Measurements from ENCODE around the gene FAM174C. TPM values are rescaled to one million over a fixed set of nuclear protein-coding genes. Genes with fewer than 3 reads are reported as not detected.

The FAM174C gene
- polyA plus RNA-seq, 1 of the 3 experiments (the other 2 are of a cell fraction), result 78.0 TPM

DNA sequence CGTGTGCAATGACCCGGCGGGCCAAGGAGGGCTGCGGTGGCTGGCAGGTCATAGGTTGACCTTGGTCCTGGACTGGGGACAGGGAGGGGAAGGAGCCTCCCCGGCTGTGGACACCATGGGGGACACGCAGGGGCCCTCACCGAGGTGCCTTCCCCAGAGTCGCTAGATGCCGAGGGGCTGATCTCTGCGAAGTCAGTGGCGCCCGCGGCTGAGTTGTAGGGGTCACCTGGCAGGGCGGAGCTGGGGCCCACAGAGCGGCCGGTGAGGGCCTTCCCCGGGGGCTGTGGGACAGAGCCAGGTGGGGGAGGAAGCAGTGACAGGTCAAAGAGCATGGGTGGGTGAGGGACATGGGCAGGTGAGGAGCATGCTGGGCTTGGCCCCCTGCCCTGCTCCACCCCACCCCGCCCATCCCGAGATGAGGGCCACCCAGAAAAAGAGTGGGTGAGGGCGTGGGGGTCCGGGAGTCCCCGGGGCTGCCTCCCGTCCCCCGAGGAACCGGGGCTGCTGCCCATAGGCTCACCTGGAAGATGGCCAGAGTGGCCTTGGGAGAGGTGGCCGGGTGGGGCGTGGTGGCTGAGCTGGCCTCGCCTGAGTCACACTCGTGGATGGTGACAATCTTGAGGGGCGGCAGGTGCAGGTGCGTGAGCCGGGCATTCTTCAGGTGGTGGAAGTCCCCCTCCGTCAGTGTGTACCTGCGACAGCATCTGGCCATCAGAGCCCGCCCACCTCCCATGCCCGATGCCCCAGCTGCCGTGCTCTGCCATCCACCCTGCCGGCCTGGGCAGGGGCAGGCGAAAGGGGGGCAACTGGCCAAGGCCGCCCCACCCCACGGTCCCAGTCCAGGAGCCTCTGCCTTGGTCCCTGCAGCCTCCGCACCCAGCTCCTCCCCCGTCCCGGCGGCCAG is 41.0 kb upstream of the FAM174C start:
- Histone ChIP-seq H3F3A (replicated peaks; ENCODE audit: insufficient read depth) (peaks cover 26% of the 10 kb centered on the region), H2AFZ (ENCODE audit: low read depth) (no peak overlapping the region), H3K4me3 (ENCODE audit: low read depth in 2 of 2, low read length in 1 of 2) (no peak overlapping the region), H3K27me3 (ENCODE audit: insufficient read depth) (no peaks in the 10 kb centered on the region), H3K36me3 (replicated peaks in 1 of 2; ENCODE audit: control insufficient read depth in 1 of 2, insufficient read depth in 2 of 2, low read length in 1 of 2) (peaks cover 0 to 41% of the 10 kb centered on the region in 2 experiments), H3K4me1 (ENCODE audit: control insufficient read depth in 1 of 2, insufficient read depth in 2 of 2, low read depth in 1 of 2, low read length in 1 of 2) (peaks cover 0 to 17% of the 10 kb centered on the region in 2 experiments; a peak in 1 of 4 replicates), H3K9me3 (no peaks in the 10 kb centered on the region), H3K27ac (ENCODE audit: low read depth in 2 of 2, low read length in 1 of 2) (no peak overlapping the region), H3K79me2 (ENCODE audit: insufficient read depth) (peaks cover 11% of the 10 kb centered on the region; the same call in 1 of the 2 replicates), H3K4me2 (no peak overlapping the region), H3K9ac (no peak overlapping the region), H3K9me2 (no peaks in the 10 kb centered on the region), H4K20me1 (ENCODE audit: insufficient read depth) (peaks cover 24% of the 10 kb centered on the region)
- CTCF ChIA-PET, result interaction anchor here (1.0 to 5.7 kb wide), 2 partner anchors 10 to 12 kb away, joined by 5 to 82 read pairs; no protein-coding TSS in a partner anchor
- DNase-seq, result no peak
- POLR2A ChIA-PET, result no interaction called here
- no peak for TF ChIP-seq SIN3A (IDR thresholded peaks at IDR 0.05; ENCODE audit: borderline replicate concordance, low read depth, low read length)
- WGBS (ENCODE audit: low lambda C conversion rate), result 93% methylated on average over 10 of the region's 45 CpGs

DNA sequence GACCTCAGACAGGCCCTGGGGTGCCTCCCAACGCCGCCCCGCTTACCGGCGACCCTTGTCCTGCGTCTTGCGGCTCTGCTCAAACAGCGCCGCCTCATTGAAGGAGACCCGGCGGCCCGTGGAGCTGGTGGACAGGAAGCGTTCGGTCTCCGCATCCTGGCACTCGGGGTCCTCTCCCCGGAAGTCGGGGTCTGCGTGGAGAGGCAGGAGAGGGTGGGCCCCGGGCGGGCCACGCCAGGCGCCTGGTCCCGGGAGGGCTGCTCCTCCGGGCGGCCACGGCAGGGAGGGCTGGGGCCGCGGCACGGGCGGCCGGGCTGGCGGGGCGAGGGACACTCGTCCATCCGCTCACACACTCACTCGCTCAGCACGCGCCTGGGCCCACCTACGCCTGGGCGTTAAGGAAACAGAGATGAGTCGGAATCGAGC is 40.4 kb upstream of the FAM174C start:
- no peak overlapping the region for H3K4me2 ChIP-seq
- peaks cover 33% of the 10 kb centered on the region for H3F3A ChIP-seq (replicated peaks; ENCODE audit: insufficient read depth)
- H3K9me3 ChIP-seq, result no peaks in the 10 kb centered on the region
- H3K27me3 ChIP-seq (ENCODE audit: insufficient read depth), result no peaks in the 10 kb centered on the region
- no peak overlapping the region for H2AFZ ChIP-seq (ENCODE audit: low read depth)
- H3K4me3 ChIP-seq (ENCODE audit: low read depth in 2 of 2, low read length in 1 of 2), result no peak overlapping the region
- ChIA-PET CTCF (interaction anchor here (1.0 to 5.7 kb wide), 2 partner anchors 9 to 13 kb away, joined by 5 to 82 read pairs; no protein-coding TSS in a partner anchor), POLR2A (no interaction called here)
- DNase-seq, result no peak
- H3K4me1 ChIP-seq (ENCODE audit: control insufficient read depth in 1 of 2, insufficient read depth in 2 of 2, low read depth in 1 of 2, low read length in 1 of 2), result peaks cover 5 to 24% of the 10 kb centered on the region in 2 experiments; a peak in 2 of 4 replicates
- no peaks in the 10 kb centered on the region for H3K9me2 ChIP-seq
- peaks cover 24% of the 10 kb centered on the region for H4K20me1 ChIP-seq (ENCODE audit: insufficient read depth)
- peaks cover 11% of the 10 kb centered on the region; the same call in 1 of the 2 replicates for H3K79me2 ChIP-seq (ENCODE audit: insufficient read depth)
- H3K9ac ChIP-seq, result no peak overlapping the region
- H3K27ac ChIP-seq (ENCODE audit: low read depth in 2 of 2, low read length in 1 of 2), result no peak overlapping the region
- WGBS (ENCODE audit: low lambda C conversion rate), result 98% methylated on average over 25 of the region's 43 CpGs
- TF ChIP-seq, protein P1, sequence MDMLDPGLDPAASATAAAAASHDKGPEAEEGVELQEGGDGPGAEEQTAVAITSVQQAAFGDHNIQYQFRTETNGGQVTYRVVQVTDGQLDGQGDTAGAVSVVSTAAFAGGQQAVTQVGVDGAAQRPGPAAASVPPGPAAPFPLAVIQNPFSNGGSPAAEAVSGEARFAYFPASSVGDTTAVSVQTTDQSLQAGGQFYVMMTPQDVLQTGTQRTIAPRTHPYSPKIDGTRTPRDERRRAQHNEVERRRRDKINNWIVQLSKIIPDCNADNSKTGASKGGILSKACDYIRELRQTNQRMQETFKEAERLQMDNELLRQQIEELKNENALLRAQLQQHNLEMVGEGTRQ (IDR thresholded peaks at IDR 0.05; ENCODE audit: borderline replicate concordance, low read depth, low read length), result no peak
- TF ChIP-seq, protein P2, sequence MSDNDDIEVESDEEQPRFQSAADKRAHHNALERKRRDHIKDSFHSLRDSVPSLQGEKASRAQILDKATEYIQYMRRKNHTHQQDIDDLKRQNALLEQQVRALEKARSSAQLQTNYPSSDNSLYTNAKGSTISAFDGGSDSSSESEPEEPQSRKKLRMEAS (IDR thresholded peaks at IDR 0.05; ENCODE audit: low read depth), result no peak
- TF ChIP-seq YY1 (IDR thresholded peaks at IDR 0.05; ENCODE audit: low read depth), result no peak
- TF ChIP-seq JUND (IDR thresholded peaks at IDR 0.05), result no peak
- TF ChIP-seq, protein P3, sequence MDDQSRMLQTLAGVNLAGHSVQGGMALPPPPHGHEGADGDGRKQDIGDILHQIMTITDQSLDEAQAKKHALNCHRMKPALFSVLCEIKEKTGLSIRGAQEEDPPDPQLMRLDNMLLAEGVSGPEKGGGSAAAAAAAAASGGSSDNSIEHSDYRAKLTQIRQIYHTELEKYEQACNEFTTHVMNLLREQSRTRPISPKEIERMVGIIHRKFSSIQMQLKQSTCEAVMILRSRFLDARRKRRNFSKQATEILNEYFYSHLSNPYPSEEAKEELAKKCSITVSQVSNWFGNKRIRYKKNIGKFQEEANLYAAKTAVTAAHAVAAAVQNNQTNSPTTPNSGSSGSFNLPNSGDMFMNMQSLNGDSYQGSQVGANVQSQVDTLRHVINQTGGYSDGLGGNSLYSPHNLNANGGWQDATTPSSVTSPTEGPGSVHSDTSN (IDR thresholded peaks at IDR 0.05), result no peak
- TF ChIP-seq, protein P4, sequence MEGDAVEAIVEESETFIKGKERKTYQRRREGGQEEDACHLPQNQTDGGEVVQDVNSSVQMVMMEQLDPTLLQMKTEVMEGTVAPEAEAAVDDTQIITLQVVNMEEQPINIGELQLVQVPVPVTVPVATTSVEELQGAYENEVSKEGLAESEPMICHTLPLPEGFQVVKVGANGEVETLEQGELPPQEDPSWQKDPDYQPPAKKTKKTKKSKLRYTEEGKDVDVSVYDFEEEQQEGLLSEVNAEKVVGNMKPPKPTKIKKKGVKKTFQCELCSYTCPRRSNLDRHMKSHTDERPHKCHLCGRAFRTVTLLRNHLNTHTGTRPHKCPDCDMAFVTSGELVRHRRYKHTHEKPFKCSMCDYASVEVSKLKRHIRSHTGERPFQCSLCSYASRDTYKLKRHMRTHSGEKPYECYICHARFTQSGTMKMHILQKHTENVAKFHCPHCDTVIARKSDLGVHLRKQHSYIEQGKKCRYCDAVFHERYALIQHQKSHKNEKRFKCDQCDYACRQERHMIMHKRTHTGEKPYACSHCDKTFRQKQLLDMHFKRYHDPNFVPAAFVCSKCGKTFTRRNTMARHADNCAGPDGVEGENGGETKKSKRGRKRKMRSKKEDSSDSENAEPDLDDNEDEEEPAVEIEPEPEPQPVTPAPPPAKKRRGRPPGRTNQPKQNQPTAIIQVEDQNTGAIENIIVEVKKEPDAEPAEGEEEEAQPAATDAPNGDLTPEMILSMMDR (IDR thresholded peaks at IDR 0.05), result no peak
- no peak for TF ChIP-seq SIN3A (IDR thresholded peaks at IDR 0.05; ENCODE audit: borderline replicate concordance, low read depth, low read length)
- TF ChIP-seq, protein P5, sequence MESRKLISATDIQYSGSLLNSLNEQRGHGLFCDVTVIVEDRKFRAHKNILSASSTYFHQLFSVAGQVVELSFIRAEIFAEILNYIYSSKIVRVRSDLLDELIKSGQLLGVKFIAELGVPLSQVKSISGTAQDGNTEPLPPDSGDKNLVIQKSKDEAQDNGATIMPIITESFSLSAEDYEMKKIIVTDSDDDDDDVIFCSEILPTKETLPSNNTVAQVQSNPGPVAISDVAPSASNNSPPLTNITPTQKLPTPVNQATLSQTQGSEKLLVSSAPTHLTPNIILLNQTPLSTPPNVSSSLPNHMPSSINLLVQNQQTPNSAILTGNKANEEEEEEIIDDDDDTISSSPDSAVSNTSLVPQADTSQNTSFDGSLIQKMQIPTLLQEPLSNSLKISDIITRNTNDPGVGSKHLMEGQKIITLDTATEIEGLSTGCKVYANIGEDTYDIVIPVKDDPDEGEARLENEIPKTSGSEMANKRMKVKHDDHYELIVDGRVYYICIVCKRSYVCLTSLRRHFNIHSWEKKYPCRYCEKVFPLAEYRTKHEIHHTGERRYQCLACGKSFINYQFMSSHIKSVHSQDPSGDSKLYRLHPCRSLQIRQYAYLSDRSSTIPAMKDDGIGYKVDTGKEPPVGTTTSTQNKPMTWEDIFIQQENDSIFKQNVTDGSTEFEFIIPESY (IDR thresholded peaks at IDR 0.05; ENCODE audit: borderline replicate concordance, low read depth), result no peak
- TF ChIP-seq EZH2phosphoT487 (IDR thresholded peaks at IDR 0.05; ENCODE audit: borderline replicate concordance, low read depth), result no peak
- TF ChIP-seq FOXJ3 (CRISPR knock-in tag; IDR thresholded peaks at IDR 0.05), result no peak
- no peak for TF ChIP-seq EP300 (IDR thresholded peaks at IDR 0.05; ENCODE audit: borderline replicate concordance in 1 of 2, low read depth in 1 of 2, low read length in 1 of 2)
- no peak for TF ChIP-seq NRF1 (IDR thresholded peaks at IDR 0.05; ENCODE audit: low read depth, low read length)
- no peak for TF ChIP-seq RAD21 (IDR thresholded peaks at IDR 0.05; ENCODE audit: low read length)
- TF ChIP-seq SMC3 (IDR thresholded peaks at IDR 0.05; ENCODE audit: low read depth, low read length), result no peak
- no peak for TF ChIP-seq RCOR1 (IDR thresholded peaks at IDR 0.05; ENCODE audit: low read length)
- peaks cover 0 to 41% of the 10 kb centered on the region in 2 experiments for H3K36me3 ChIP-seq (replicated peaks in 1 of 2; ENCODE audit: control insufficient read depth in 1 of 2, insufficient read depth in 2 of 2, low read length in 1 of 2)

Data from SK-N-SH (cell line).